Activated CD4-positive, alpha-beta T cell treated with anti-CD3 and anti-CD28 coated beads for 36 hours (primary cell): ENCODE results near the gene NGFR. TPM values are rescaled to one million over a fixed set of nuclear protein-coding genes. Genes with fewer than 3 reads are reported as not detected.
A peak's percentile ranks its signal among the peaks of the same experiment; 100 is the strongest.
"Not testable (repeated sequence)": the region's sequence is repeated elsewhere in the genome, so short reads cannot be mapped to it uniquely, and the experiment has no call there.

ENCODE experiments used
- ATAC-seq: fragments of 200-7000 bp; cut with Tn5 transposase; one replicate; pipeline ENCODE4 v1.10.0; 2021; ENCODE audit warnings: mild to moderate bottlenecking, moderate library complexity
- CTCF ChIA-PET: fragments of 350-600 bp; sonication (Branson Sonifier 250); formaldehyde crosslinking; loops from one replicate; lab custom pipeline; 2021; ENCODE audit warnings: antibody characterized with exemption; lab: Charles Lee
- POLR2A ChIA-PET: fragments of 350-600 bp; sonication (Branson Sonifier 250); formaldehyde crosslinking; loops from one replicate; lab custom pipeline; 2021; ENCODE audit warnings: antibody characterized with exemption, inconsistent platforms; lab: Charles Lee
- DNase-seq: peaks from one replicate; pipeline ENCODE4 v3.0.0-alpha.2; 2020
- H3K27ac Mint-ChIP-seq: one replicate; pipeline ENCODE4 v1.8.0; 2021; ENCODE audit warnings: mixed read lengths
- H3K27me3 Mint-ChIP-seq: one replicate; pipeline ENCODE4 v1.8.0; 2021; ENCODE audit warnings: mixed read lengths
- H3K36me3 Mint-ChIP-seq: one replicate; pipeline ENCODE4 v1.8.0; 2021; ENCODE audit warnings: low read depth, mixed read lengths
- H3K4me1 Mint-ChIP-seq: one replicate; pipeline ENCODE4 v1.8.0; 2021; ENCODE audit warnings: mixed read lengths
- H3K4me3 Mint-ChIP-seq: one replicate; pipeline ENCODE4 v1.8.0; 2021; ENCODE audit warnings: mild to moderate bottlenecking, moderate library complexity, mixed read lengths
- H3K9me3 Mint-ChIP-seq: one replicate; pipeline ENCODE4 v1.8.0; 2021; ENCODE audit warnings: low read depth, mixed read lengths
- intact Hi-C, 2 experiments: fragments of 100-400 bp; cut with DNase I in 1 of 2; cut with micrococcal nuclease in 1 of 2; formaldehyde crosslinking; loops; one replicate each; pipeline versions ENCODE4 v1.14.2 to v1.15.1; 2022 to 2024; cut with DNase I, micrococcal nuclease
- total RNA-seq, 2 experiments: library from RNA; stranded (reverse); gene quantifications; one replicate each; pipeline ENCODE4 v1.2.3, GENCODE V29; 2021

Gene NGFR
- total RNA-seq, 2 experiments from 2014 or later = 0.21 to 0.46 TPM

DNA sequence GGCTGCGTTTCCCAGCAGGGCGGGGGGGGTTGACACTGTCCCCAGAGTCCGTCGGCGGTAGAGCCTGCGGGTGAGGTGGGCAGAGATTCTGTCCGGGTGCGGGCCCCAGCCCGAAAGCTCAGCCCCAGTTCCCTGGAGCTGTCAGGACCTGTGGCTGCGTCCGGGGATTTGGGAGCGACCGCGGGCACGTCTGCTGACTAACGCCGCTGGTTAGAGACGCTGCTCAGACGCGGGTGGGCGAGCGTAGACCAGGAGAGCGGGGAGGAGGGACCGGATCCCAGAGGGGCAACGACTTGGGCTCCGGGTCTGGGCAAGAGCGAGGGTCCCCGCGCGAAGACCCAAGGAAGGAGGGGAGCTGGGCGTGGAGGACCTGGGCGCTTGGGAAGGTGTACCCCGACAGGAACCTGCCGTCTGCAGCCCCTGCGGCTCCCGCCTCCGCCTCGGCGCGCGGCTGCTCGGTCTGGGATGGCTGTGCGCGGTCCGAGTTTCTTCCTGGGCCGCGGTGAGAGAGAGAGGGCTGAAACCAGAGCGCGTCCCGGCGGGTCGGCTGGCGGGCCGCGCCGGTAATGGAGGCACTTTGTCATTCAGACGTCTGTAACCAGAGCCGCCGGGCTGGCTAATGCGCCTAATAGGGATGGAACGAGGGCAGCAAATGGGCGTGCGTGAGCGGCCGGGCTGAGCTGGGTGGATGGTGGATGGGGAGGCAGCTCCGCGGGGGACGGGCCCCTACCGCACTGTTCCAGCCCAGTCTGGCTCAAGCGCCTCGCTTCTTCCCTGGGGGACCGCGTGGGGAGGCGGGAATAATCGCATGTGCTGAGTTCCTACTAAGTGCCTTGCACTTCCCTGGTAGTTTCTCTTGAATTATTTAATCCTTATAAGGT lies 2.3 kb downstream of the NGFR start:
- Mint-ChIP-seq H3K27me3 (peaks cover 52% of the 10 kb centered on the region), H3K36me3 (no peaks in the 10 kb centered on the region), H3K9me3 (no peaks in the 10 kb centered on the region), H3K4me3 (peak overlapping the region; percentile 63), H3K4me1 (peaks cover 16% of the 10 kb centered on the region), H3K27ac (no peak overlapping the region)
- ATAC-seq (no peak), DNase-seq (peak; percentile 42)
- ChIA-PET POLR2A (interaction anchor here (0.6 kb wide), 1 partner anchor 36 kb away, joined by 3 read pairs; no protein-coding TSS in a partner anchor), CTCF (interaction anchor here (0.6 to 4.7 kb wide), 16 partner anchors 10 to 269 kb away, joined by 3 to 46 read pairs (median 3); no protein-coding TSS in a partner anchor)
- intact Hi-C loops = loop anchor here (2.0 to 10.0 kb wide), 5 partner anchors 60 to 773 kb away; partner anchors contain the start of genes DLX4 (in 1 of the 2), HOXB13 (in 1 of the 2), PRAC1 (in 1 of the 2) and PRAC2 (in 1 of the 2)

DNA sequence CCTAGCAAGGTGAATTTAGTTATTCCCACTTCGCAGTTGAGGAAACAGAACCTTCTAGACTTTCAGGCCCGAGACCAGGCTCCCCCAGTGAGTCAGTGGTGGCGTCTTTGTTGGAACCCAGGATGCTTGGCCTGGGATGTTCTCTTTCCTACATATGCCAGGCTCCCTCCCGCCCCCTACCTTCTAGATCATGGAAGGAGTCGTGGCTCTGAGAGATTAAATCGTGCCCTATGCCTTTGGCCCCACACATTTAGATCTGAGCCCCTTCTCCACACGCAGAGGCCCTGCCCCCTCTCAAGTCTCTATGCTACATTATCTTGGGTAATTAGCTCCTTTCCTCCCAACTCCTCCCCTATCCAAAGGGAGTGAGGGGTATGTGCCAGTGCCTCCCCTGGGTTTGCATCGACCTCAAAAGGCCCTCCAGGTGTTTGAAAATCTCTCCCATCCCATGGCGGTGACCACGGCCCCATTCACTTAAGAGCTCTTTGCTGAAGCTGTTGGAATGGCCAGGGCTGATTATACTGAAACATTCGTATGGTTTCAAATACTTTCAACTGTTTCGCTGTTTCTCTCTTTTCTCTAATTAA lies 3.0 kb downstream of the NGFR start:
- Mint-ChIP-seq H3K4me3 (no peak overlapping the region), H3K27ac (no peak overlapping the region), H3K27me3 (peaks cover 57% of the 10 kb centered on the region), H3K9me3 (no peaks in the 10 kb centered on the region), H3K4me1 (peaks cover 16% of the 10 kb centered on the region), H3K36me3 (no peaks in the 10 kb centered on the region)
- ATAC-seq (no peak), DNase-seq (no peak)
- intact Hi-C loops = loop anchor here (5.0 to 10.0 kb wide), 4 partner anchors 61 to 773 kb away; partner anchors contain the start of genes DLX4 (in 1 of the 2), HOXB13 (in 1 of the 2), PRAC1 (in 1 of the 2) and PRAC2 (in 1 of the 2)
- ChIA-PET POLR2A (interaction anchor here (0.7 kb wide), 1 partner anchor 647 kb away, joined by 3 read pairs; no protein-coding TSS in a partner anchor), CTCF (interaction anchor here (0.6 to 4.7 kb wide), 7 partner anchors 18 to 251 kb away, joined by 3 to 46 read pairs (median 3); no protein-coding TSS in a partner anchor)

DNA sequence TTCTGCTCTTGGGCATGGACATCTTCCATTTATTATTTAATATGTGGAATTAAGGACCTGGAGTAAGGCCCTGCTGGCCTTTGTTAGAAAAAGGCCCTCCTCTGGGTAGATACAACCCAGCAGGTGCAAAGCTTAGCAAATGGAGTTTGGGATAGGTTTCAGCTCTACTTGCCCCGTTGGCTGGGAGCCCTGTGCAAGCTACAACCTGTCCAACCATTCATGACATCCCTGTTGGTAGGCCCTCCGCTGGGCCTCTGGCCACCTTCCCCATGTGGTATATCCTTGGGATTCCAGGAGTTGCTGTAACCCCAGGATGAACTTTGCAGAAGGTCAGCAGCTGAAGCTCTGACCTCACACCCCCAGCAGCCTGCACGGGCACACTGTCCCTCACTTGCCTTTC lies 6.4 kb downstream of the NGFR start:
- no peak for DNase-seq
- Mint-ChIP-seq H3K36me3 (no peaks in the 10 kb centered on the region), H3K27ac (no peak overlapping the region), H3K27me3 (peaks cover 60% of the 10 kb centered on the region), H3K4me1 (peaks cover 8% of the 10 kb centered on the region), H3K9me3 (no peaks in the 10 kb centered on the region), H3K4me3 (no peak overlapping the region)
- intact Hi-C loops = no loop called here
- ChIA-PET CTCF (interaction anchor here (0.6 to 1.1 kb wide), 2 partner anchors 496 to 1093 kb away, joined by 3 to 5 read pairs; no protein-coding TSS in a partner anchor), POLR2A (no interaction called here)
- no peak for ATAC-seq

DNA sequence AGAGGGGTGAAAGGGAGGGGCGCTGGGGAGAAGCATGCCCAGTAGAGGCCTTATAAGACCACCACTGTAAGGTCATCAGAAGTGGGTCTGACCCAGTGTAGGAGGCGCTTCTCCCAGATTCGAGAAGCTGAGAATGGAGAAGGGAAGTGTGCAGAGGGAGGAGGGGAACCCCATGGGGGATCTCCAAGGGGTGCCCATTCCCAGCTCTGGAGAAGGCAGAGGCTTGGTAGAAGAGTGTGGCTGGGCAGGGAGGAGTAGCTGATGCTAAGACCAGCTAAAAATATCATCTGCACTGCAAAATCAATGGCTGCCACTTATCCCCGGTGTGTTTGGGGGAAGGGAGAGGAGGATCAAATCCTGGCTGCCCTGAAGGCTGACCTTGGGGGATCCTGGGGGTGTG lies 7.2 kb downstream of the NGFR start:
- DNase-seq (no peak), ATAC-seq (no peak)
- Mint-ChIP-seq H3K9me3 (no peaks in the 10 kb centered on the region), H3K27ac (no peak overlapping the region), H3K4me1 (peaks cover 8% of the 10 kb centered on the region), H3K27me3 (peaks cover 61% of the 10 kb centered on the region), H3K36me3 (no peaks in the 10 kb centered on the region), H3K4me3 (no peak overlapping the region)
- POLR2A ChIA-PET = interaction anchor here (0.6 kb wide), 1 partner anchor 418 kb away, joined by 3 read pairs; no protein-coding TSS in a partner anchor
- intact Hi-C loops = no loop called here
- CTCF ChIA-PET = interaction anchor here (1.1 kb wide), 1 partner anchor 495 kb away, joined by 5 read pairs; no protein-coding TSS in a partner anchor

DNA sequence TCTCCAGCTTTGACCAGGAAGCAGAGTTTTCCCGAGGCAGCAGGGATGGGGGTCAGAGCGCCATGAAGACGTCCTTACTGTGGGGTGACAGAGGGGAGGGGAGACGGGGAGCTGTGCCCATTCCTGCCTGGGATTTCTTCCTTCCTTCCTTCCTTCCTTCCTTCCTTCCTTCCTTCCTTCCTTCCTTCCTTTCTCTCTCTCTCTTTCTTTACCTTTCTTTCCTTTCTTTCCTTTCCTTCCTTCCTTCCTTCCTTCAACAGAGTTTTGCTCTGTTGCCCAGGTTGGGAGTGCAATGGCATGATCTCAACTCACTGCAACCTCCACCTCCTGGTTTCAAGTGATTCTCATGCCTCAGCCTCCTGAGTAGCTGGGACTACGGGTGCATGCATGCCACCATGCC lies 7.6 kb downstream of the NGFR start:
- H3K27ac Mint-ChIP-seq, H3K9me3 Mint-ChIP-seq, ATAC-seq, DNase-seq, H3K4me1 Mint-ChIP-seq, H3K4me3 Mint-ChIP-seq, CTCF ChIA-PET, intact Hi-C loops, H3K36me3 Mint-ChIP-seq: not testable (repeated sequence)
- POLR2A ChIA-PET = interaction anchor here (0.6 kb wide), 1 partner anchor 418 kb away, joined by 3 read pairs; no protein-coding TSS in a partner anchor
- peaks cover 61% of the 10 kb centered on the region for H3K27me3 Mint-ChIP-seq

DNA sequence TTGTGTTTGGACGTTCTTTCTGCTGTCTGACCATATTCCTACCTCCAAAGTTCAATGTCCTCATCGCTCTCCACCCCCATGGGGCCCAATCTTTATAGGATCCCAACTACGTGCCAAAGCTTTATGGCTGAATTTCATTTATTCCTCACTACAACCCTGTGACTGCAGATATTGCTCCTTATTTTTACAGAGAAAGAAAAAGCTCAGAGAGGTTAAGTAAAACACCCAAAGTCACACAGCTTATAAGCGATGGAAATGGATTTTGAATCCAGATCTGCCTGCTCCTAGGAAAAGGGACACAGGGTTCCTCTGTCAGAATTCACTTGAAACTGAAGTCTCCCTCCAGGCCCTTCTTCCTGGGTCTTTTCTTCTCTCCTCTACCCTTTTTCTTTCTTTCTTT lies 9.3 kb downstream of the NGFR start:
- no peaks in the 10 kb centered on the region for H3K36me3 Mint-ChIP-seq
- H3K4me3 Mint-ChIP-seq = no peak overlapping the region
- ChIA-PET CTCF (interaction anchor here (1.0 kb wide), 1 partner anchor 8 kb away, joined by 4 read pairs; no protein-coding TSS in a partner anchor), POLR2A (interaction anchor here (0.5 kb wide), 1 partner anchor 1310 kb away, joined by 3 read pairs; no protein-coding TSS in a partner anchor)
- intact Hi-C loops = no loop called here
- no peak overlapping the region for H3K27ac Mint-ChIP-seq
- peaks cover 53% of the 10 kb centered on the region for H3K27me3 Mint-ChIP-seq
- H3K4me1 Mint-ChIP-seq = no peaks in the 10 kb centered on the region
- ATAC-seq (no peak), DNase-seq (no peak)
- no peaks in the 10 kb centered on the region for H3K9me3 Mint-ChIP-seq

DNA sequence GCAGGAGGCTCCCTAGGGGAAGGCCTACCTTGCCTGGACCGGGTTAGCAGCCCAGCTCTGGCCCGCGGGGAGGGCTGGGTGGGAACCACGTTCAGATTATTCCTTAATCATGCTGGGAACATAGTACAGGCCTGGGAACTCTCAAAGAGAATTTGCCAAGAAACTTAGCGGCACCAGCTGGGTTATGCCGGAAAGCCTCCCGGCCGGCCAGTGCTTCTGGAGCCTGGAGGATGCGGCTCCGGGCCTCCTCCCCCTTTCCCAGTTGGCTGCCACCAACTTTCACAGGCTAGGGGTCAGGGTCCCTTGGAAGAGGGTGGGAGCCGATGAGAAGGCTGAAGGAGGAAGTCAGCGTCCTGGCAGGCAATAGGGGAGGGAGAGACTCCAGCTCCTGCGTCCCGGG lies 10.8 kb downstream of the NGFR start:
- DNase-seq (no peak), ATAC-seq (no peak)
- ChIA-PET POLR2A (no interaction called here), CTCF (interaction anchor here (0.6 to 1.3 kb wide), 3 partner anchors 50 to 60 kb away, joined by 3 read pairs; no protein-coding TSS in a partner anchor)
- Mint-ChIP-seq H3K9me3 (no peaks in the 10 kb centered on the region), H3K27me3 (peaks cover 42% of the 10 kb centered on the region), H3K27ac (no peak overlapping the region), H3K4me1 (no peaks in the 10 kb centered on the region), H3K36me3 (no peaks in the 10 kb centered on the region), H3K4me3 (no peak overlapping the region)
- intact Hi-C loops = no loop called here

DNA sequence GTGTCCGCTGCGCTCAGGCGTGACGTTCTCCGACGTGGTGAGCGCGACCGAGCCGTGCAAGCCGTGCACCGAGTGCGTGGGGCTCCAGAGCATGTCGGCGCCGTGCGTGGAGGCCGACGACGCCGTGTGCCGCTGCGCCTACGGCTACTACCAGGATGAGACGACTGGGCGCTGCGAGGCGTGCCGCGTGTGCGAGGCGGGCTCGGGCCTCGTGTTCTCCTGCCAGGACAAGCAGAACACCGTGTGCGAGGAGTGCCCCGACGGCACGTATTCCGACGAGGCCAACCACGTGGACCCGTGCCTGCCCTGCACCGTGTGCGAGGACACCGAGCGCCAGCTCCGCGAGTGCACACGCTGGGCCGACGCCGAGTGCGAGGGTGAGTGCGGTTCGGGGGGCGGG lies 11.2 kb downstream of the NGFR start:
- Mint-ChIP-seq H3K9me3 (no peaks in the 10 kb centered on the region), H3K4me3 (no peak overlapping the region), H3K27me3 (peaks cover 41% of the 10 kb centered on the region), H3K4me1 (no peaks in the 10 kb centered on the region), H3K27ac (no peak overlapping the region), H3K36me3 (no peaks in the 10 kb centered on the region)
- intact Hi-C loops = no loop called here
- ATAC-seq (no peak), DNase-seq (no peak)
- CTCF ChIA-PET = interaction anchor here (0.6 to 1.3 kb wide), 2 partner anchors 55 to 276 kb away, joined by 3 read pairs; partner anchors contain the start of gene PHOSPHO1
- POLR2A ChIA-PET = no interaction called here

DNA sequence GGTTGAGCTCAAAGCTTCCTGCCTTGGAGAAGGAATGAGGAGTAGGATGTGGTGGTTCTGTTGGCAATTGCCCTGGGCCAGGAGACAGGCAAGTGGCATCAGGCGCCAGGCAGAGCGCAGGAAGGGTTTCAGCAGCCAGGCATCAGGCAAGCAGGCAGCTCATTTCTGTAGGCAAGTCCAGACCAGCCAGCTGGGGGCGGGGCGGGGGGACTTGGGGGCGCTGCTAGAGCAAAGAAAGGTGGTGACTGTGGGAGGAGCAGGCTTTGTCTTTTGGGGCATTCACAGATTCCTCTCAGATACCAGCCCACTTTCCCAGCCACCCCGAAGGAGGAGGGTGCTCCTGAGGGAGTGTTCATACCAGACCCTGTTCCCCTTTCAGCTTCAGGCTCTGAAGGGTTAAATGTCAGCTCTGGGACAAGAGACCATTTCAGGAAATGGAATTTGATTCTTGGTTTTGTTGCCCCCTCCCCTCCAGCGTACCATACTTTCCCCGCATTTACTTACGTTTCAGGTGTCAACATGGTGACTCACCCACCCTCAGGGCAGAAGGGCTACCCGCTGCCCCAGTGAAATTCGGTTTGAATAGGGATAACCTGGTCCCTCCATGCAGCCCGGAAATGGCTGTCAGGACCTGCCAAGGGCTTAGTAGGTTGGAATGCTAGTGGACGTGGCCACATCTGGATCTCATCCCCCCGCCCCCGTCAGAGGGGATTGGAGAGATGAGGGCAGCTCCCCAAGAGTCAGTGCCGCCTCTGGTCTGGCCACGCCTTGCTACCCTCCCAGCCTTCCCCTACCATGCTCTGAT lies 13.2 kb downstream of the NGFR start:
- no peaks in the 10 kb centered on the region for H3K9me3 Mint-ChIP-seq
- DNase-seq = no peak
- POLR2A ChIA-PET = interaction anchor here (0.5 kb wide), 1 partner anchor 21 kb away, joined by 3 read pairs; no protein-coding TSS in a partner anchor
- no peak overlapping the region for H3K4me3 Mint-ChIP-seq
- no peak for ATAC-seq
- intact Hi-C loops = no loop called here
- H3K4me1 Mint-ChIP-seq = no peaks in the 10 kb centered on the region
- CTCF ChIA-PET = interaction anchor here (0.7 to 1.4 kb wide), 5 partner anchors 11 to 208 kb away, joined by 3 to 4 read pairs (median 3); no protein-coding TSS in a partner anchor
- peaks cover 31% of the 10 kb centered on the region for H3K27me3 Mint-ChIP-seq
- no peak overlapping the region for H3K27ac Mint-ChIP-seq
- no peaks in the 10 kb centered on the region for H3K36me3 Mint-ChIP-seq

DNA sequence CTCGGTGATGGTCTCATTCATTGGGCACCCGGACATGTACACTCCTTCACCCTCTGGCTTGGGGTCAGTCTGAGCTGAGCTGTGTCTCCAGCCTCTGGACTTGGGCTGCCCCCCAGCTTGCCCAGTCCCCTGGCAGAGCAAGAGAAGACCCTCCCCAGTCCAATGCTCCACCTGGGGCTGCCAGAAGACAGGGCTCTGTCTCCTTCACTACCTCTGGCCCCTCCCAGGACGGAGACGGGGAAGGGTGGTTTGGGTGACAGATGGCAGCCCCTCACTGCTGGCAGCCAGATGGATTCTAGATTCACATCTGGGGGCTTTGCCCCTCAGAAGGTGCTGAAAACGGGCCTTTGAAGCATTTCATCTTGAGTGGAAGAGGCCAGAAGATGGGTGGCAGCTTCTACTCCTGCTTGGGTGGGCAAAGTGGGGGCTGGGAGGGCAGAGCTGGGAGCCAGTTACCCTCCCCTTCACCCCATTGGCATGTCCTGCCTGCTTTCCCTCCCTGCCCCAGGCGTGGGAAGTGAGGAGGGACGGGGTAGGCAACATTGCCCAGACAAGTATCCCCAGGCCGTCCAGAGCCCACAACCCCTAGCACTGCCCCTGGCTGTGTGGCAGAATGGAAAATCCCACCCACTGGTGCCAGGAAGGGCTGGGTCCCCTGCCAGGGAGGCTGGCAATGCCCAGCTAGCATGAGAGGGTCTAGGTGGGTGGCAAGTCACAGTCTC lies 13.9 kb downstream of the NGFR start:
- intact Hi-C loops = no loop called here
- DNase-seq (no peak), ATAC-seq (no peak)
- CTCF ChIA-PET = interaction anchor here (1.4 to 1.8 kb wide), 2 partner anchors 30 to 48 kb away, joined by 3 to 6 read pairs; no protein-coding TSS in a partner anchor
- H3K4me3 Mint-ChIP-seq = no peak overlapping the region
- no peaks in the 10 kb centered on the region for H3K36me3 Mint-ChIP-seq
- H3K9me3 Mint-ChIP-seq = no peaks in the 10 kb centered on the region
- peaks cover 26% of the 10 kb centered on the region for H3K27me3 Mint-ChIP-seq
- H3K27ac Mint-ChIP-seq = no peak overlapping the region
- POLR2A ChIA-PET = no interaction called here
- no peaks in the 10 kb centered on the region for H3K4me1 Mint-ChIP-seq
